Neural progenitor cell (in vitro differentiated cells): ENCODE data around the gene FCGBP.

ENCODE experiments used
- CTCF ChIP-seq: fragments of 200-600 bp; sonication (generic); IDR thresholded peaks from 2 replicates; pipeline ENCODE4 v1.5.1; 2017; ENCODE audit warnings: antibody characterized with exemption, mild to moderate bottlenecking
- EZH2 ChIP-seq: fragments of 200-600 bp; sonication (generic); IDR thresholded peaks from 2 replicates; pipeline ENCODE4 v1.6.1; 2017; ENCODE audit warnings: antibody characterized with exemption, mild to moderate bottlenecking, moderate library complexity

- peak; percentile 66 for TF ChIP-seq CTCF
- TF ChIP-seq EZH2, result no peak
Observed at GRCh38 chr19:39970675-39971379, 36.4 kb upstream of the FCGBP start, which contains the start of gene PSMC4.
